CD4-positive, alpha-beta T cell treated with Interleukin-1 beta for 1 hour (primary cell): ENCODE data around the gene C3orf22.

Source experiments
- DNase-seq, 2 donors: peaks; one replicate each; pipeline ENCODE4 v3.0.0-alpha.2; 2020 to 2022

C3orf22 gene

DNA sequence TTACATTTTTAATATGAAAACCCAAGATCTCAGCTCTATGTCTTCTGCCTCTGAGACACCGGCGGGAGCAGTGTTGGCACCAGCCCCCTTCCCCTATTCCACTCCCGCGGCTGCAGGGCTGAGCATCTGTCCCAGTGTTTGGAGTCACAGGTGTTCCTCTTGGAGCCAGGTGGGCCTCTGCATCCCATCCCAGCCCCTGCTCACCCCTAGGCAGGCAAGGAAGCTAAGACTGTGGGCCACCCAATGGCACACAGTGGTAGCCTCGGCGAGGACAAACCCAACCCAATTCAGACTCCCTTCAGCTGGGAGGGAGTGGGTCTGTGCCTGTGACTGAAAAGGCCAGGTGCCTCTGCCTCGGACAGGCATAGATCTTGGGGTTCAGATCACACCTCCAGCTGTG, 31.7 kb downstream of the C3orf22 start:
- DNase-seq: no peak

DNA sequence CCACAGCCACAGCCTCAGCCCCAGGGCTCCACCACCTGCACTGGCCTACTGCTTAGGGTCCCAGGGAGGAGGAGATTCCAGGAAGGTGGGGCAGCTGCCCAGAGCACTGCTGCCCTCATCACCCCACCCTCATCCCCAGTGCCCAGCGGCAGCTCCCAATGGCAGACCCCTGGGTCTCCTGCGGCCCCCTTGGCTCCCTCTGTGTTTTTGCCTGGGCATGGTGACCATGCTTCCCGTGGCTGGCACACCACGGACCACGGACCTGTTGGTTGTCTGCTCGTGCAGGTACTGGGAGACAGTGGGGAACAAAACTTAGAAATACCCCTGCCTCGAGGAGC, 32.1 kb downstream of the C3orf22 start:
- DNase-seq: no peak

- no peak for DNase-seq
Observed at GRCh38 chr3:126525853-126526667, 32.7 kb downstream of the C3orf22 start.

DNA sequence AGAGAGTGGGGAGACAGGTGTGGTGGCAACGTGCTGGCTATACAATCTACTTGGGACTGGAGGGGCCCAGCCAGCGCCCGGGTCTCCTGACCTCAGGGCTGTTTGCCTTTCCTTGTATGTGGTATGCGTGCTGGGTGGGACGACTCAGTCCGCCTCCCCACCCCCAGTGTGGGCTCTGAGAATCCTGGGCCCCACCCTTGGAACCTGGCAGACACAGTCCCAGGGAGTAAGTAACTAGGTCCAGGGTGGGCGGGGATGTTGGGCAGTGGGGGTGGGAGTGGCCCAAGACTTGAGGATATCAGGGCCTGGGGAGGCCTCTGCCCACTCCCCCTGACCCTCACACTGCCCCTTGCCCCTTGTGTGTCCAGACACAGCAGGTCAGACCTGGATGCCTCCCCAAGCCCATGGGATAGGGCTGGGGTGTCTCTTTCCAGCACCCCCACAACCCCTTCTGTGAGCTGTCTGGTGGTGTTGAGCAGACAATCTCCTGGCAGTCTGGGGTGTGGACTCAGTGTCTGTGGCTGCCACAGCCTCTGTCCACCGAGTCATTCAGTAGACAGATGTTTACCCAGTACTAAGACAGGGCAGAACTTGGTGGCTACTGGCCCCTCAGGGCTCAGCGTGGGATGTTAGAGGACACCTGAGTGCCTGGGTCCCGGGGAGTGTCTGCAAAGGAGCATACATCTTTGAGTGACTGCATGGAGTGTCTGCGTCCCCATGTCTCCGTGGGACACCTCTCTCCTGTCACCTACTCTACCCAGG, 33.5 kb downstream of the C3orf22 start:
- DNase-seq: no peak

DNA sequence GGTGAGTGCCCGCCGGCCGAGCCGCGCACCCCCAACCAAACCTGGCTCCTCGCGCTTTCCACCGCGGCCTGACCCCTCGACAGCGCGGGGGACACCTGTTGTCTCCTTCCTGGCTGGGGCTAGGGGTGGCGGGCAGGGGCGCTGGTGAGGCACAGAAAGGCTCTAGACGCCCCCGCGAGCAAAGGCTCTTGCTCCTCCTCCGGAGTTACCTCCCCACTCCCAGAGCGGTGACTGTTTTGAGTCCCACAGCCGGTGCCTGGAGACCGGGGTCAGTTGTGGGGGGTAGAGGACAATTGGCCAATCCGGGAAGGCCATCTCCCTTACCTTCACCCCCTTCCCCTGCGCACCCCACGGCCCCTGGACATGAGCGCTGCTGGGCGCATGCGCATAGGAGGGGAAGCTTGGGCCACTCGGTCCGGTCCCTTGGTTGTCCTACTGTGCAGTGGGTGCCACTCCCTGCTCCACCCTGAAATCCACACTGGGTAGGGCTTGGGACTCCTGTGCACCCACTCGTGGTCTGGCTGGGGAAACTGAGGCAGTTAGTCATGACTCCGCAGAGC, 34.2 kb downstream of the C3orf22 start:
- DNase-seq: no peak

DNA sequence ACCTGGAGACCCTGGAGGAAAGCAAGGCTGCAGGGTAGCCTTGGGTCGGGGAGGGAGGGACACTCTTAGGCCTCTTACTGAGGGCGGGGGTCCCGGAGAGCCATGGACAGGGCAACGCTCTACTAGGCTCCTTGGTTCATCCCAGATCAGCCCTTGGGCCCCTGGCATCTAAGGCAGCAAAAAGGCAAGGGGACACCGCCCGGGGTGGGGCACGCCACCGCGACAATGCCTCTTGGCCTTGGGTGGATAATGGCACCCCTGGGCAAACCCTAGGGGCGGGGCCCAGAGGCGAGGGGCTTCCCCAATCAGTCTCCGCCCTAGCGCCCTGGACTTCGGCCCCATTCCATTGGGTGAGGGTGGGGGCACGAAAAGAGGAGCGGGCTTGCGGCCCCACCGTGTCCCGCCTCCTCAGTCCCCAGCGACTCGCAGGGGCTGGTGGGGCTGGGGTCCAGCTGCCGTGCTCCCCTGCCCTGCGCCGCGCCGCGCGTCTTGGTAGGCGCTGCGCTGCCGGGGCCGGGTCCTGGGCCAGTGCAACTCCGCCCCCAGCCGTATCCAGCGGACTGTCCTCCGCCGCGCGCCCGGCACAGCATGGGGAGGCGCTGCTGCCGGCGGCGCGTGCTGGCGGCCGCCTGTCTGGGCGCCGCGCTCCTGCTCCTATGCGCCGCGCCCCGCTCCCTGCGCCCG, 34.8 kb downstream of the C3orf22 start, which contains the start of gene CHST13:
TSS of gene CHST13 (plus strand) at position 411 of the 684 bp plus-strand sequence. CDS start at position 589, 178 bp downstream.
- peak in 1 of 2 donors; percentile 26 for DNase-seq

DNA sequence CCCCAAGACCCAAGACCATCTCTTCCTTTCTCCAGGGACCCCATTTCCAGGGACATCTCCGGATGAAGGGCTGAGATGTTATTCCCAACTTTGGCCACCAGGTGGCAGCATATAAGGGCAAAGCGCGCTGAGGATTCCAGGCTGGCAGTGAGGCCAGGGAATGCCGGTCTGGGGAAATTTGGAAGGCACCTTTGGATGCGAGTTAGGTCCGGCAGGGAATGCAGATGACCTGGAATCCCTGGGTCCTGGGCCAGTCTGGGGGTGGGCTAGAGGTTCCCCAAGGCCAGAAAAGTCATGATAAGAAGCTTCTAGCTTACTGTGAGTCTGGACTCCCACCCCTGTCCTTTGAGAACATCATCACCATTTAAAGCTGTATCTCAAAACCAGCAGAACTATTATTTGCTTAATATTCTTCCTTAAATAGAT, 36.4 kb downstream of the C3orf22 start:
- DNase-seq: peak; percentile 22 to 38

GRCh38 chr3:126521122-126521891, 37.4 kb downstream of the C3orf22 start:
- no peak for DNase-seq

- DNase-seq: no peak
Observed at GRCh38 chr3:126519506-126520455, 39.0 kb downstream of the C3orf22 start.

GRCh38 chr3:126518779-126519177, 40.0 kb downstream of the C3orf22 start:
- DNase-seq: no peak

- DNase-seq: no peak
Observed at GRCh38 chr3:126517986-126518778, 40.5 kb downstream of the C3orf22 start.

GRCh38 chr3:126517291-126517951, 41.3 kb downstream of the C3orf22 start, which contains the start of gene UROC1:
UROC1 (minus strand) TSS chr3:126517773; CDS start chr3:126517719, 54 bp downstream.
- DNase-seq: no peak

DNA sequence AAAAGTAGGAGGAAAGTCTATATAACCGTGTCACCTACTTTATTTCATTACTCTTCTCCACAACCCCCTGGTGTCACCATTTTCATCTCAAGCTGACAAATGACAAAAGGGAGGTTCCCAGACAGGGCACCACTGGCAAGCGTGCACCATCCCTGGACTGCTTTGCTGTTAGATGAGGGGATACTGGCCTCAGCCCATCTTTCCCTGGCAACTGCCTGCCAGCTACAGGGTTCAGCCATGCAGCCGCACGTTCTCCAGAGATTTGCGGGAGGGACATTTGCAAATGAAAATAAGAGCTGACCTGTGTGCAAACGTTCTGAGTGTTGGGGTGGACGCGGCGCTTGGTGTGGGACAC, 41.8 kb downstream of the C3orf22 start:
- no peak for DNase-seq

DNA sequence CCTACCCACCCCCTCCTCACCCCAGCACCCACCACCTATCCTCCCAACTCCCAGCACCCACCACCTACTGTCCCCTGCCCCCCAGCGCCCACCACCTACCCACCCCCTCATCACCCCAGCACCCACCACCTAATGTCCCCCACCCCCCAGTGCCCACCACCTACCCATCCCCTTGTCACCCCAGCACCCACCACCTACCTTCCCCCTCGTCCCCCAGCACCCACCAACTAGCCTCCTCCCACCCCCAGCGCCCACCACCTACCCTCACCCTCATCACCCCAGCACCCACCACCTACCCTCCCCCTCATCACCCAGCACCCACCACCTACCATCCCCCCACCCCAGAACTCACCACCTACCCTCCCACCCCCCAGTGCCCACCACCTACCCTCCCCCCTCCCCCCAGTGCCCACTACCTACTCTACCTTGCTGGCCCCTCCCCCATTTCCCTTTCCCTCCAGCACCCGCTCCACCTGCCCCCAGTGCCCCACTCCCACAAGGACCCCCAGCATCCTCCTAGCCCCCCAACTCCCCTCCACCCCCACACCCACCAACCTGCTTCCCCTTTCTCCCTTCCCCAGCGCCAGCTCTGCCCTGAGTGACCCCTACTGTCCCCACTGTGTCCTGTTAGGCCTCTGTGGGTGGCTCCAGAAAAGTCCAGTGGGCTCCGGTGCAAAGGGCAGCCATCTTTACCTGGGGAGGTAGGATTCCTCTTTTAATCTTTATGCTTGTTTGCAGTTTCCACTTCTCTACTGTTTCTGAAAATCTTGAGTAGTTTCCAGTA, 42.4 kb downstream of the C3orf22 start:
- no peak for DNase-seq

- DNase-seq: no peak
Observed at GRCh38 chr3:126515066-126515706, 43.5 kb downstream of the C3orf22 start.

GRCh38 chr3:126514161-126514560, 44.6 kb downstream of the C3orf22 start:
- DNase-seq: no peak

DNA sequence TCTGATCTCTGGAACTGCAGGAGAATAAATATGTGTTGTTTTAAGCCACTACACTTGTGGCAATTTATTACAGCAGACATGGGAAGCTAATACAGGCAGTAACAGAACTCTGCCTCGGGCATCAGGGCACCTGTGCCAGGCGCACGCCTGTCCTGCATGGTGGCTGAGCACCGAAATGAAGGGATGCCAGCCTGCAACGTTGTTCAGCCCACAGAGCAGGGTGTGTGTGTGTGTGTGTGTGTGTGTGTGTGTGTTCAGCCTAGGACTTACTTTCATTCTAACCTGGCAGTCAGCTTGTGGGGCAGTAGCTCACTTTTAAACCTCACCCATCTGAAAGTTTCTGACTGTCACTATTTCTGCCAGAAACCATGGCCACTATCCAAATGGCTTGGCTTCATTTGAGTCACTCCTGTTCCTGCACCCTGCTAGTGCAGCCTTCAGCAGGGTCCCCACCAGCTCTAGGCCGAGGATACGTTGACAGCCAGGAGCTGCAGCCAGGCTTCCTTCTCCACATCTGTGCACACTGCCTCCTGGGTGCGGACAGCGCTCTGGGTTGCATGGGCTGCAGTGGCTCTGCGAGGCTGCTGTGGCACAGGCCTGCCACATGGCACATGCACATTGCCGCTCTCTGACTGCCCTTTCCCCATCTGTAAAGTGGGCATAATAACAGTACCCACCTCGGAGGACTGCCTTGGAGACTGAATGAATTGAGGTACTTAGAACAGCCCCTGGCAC, 45.6 kb downstream of the C3orf22 start:
- DNase-seq: no peak

GRCh38 chr3:126512026-126512425, 46.7 kb downstream of the C3orf22 start:
- no peak for DNase-seq
